ENCODE results near the gene GPR21. TPM values are rescaled to one million over a fixed set of nuclear protein-coding genes. Genes with fewer than 3 reads are reported as not detected.

GPR21 gene
- total and polyA plus RNA-seq, 2 of the 13 experiments (the other 11 are each of a cell fraction or from before 2014, with no cell fraction given): 0.29 to 0.32 TPM

DNA sequence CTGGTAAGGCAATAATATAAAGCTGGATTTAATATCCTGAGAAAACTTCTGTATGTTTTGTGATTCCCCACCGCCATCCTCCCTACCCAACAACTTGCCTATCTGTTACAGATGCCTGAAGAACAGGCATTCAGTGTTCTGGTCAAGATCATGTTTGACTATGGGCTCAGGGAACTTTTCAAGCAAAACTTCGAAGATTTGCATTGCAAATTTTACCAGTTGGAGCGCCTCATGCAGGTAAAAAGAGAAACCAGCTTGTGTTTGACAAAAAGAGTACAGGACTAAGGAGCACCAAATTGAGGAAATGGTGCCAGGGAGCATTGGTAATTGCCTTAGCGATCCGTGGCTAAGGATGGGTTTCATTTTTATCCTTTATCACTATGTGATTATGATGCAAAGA is 40.0 kb downstream of the GPR21 start:
- 92% methylated on average over 5 of the region's 5 CpGs for WGBS (ENCODE audit: low lambda C conversion rate)
- Histone ChIP-seq H3K4me2 (ENCODE audit: low read depth, low read length) (no peak overlapping the region), H3K27me3 (ENCODE audit: control insufficient read depth in 1 of 2, insufficient read depth in 2 of 2, low read length in 2 of 2) (no peaks in the 10 kb centered on the region), H4K20me1 (ENCODE audit: insufficient read depth, low read length) (no peaks in the 10 kb centered on the region), H3K36me3 (replicated peaks in 1 of 2; ENCODE audit: control insufficient read depth in 1 of 2, insufficient read depth in 2 of 2, low read length in 2 of 2) (peaks cover 2 to 46% of the 10 kb centered on the region in 2 experiments; a peak in 4 of 5 replicates), H3K79me2 (ENCODE audit: insufficient read depth, low read length) (no peaks in the 10 kb centered on the region), H3K4me3 (replicated peaks in 1 of 3; ENCODE audit: insufficient read depth in 1 of 3, low read depth in 2 of 3, low read length in 3 of 3) (no peak overlapping the region), H3K27ac (ENCODE audit: extremely low read length, insufficient read depth, low read length) (no peak overlapping the region), H3K9ac (ENCODE audit: insufficient read depth, low read depth, low read length) (no peak overlapping the region), H3K4me1 (ENCODE audit: insufficient read depth, low read length) (no peaks in the 10 kb centered on the region), H3K9me3 (ENCODE audit: low read length) (no peaks in the 10 kb centered on the region), H2AFZ (ENCODE audit: low read length) (no peak overlapping the region)
- no peak for FAIRE-seq
- ChIA-PET CTCF (ENCODE audit: low intra/inter-chr PET ratio, low total read pairs) (no interaction called here), POLR2A (no interaction called here)
- DNase-seq (ENCODE audit: low spot score): no peak
- no TSS peak for BruUV-seq (replicated peaks)
- ATAC-seq: no peak
- intact Hi-C loops (cut with micrococcal nuclease; ENCODE audit: unreplicated experiment) (no loop called here), in situ Hi-C loops (cut with HindIII; ENCODE audit: extremely low pct_ligation_motif_present, low pct_unique_long_range_greater_than_20kb) (no loop called here)
- TF ChIP-seq FLYWCH1 (CRISPR knock-in tag; IDR thresholded peaks at IDR 0.05) (no peak), NCOR1 (IDR thresholded peaks at IDR 0.05; ENCODE audit: borderline replicate concordance, low read length) (no peak), ZNF709 (CRISPR knock-in tag; IDR thresholded peaks at IDR 0.05) (no peak), ZNF777 (CRISPR knock-in tag; IDR thresholded peaks at IDR 0.05) (no peak), ZNF33B (CRISPR knock-in tag; IDR thresholded peaks at IDR 0.05) (no peak), RAD51 (IDR thresholded peaks at IDR 0.05; ENCODE audit: borderline replicate concordance) (no peak), EHMT2 (IDR thresholded peaks at IDR 0.05; ENCODE audit: borderline replicate concordance, low read depth, low read length) (no peak), KLF11 (CRISPR knock-in tag; IDR thresholded peaks at IDR 0.05) (no peak), CAMTA2 (CRISPR knock-in tag; IDR thresholded peaks at IDR 0.05; ENCODE audit: borderline replicate concordance) (no peak), CHD4 (IDR thresholded peaks at IDR 0.05; ENCODE audit: borderline replicate concordance, low read length) (no peak), TCF7L2 (IDR thresholded peaks at IDR 0.05; ENCODE audit: low read depth, low read length) (no peak), TBL1XR1 (IDR thresholded peaks at IDR 0.05; ENCODE audit: borderline replicate concordance, low read length, partially characterized antibody) (no peak)
- TF ChIP-seq, protein P1, sequence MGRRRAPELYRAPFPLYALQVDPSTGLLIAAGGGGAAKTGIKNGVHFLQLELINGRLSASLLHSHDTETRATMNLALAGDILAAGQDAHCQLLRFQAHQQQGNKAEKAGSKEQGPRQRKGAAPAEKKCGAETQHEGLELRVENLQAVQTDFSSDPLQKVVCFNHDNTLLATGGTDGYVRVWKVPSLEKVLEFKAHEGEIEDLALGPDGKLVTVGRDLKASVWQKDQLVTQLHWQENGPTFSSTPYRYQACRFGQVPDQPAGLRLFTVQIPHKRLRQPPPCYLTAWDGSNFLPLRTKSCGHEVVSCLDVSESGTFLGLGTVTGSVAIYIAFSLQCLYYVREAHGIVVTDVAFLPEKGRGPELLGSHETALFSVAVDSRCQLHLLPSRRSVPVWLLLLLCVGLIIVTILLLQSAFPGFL (CRISPR knock-in tag; IDR thresholded peaks at IDR 0.05): no peak
- TF ChIP-seq, protein P2, sequence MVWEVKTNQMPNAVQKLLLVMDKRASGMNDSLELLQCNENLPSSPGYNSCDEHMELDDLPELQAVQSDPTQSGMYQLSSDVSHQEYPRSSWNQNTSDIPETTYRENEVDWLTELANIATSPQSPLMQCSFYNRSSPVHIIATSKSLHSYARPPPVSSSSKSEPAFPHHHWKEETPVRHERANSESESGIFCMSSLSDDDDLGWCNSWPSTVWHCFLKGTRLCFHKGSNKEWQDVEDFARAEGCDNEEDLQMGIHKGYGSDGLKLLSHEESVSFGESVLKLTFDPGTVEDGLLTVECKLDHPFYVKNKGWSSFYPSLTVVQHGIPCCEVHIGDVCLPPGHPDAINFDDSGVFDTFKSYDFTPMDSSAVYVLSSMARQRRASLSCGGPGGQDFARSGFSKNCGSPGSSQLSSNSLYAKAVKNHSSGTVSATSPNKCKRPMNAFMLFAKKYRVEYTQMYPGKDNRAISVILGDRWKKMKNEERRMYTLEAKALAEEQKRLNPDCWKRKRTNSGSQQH (CRISPR knock-in tag; IDR thresholded peaks at IDR 0.05; ENCODE audit: low read depth): no peak
- TF ChIP-seq, protein P3, sequence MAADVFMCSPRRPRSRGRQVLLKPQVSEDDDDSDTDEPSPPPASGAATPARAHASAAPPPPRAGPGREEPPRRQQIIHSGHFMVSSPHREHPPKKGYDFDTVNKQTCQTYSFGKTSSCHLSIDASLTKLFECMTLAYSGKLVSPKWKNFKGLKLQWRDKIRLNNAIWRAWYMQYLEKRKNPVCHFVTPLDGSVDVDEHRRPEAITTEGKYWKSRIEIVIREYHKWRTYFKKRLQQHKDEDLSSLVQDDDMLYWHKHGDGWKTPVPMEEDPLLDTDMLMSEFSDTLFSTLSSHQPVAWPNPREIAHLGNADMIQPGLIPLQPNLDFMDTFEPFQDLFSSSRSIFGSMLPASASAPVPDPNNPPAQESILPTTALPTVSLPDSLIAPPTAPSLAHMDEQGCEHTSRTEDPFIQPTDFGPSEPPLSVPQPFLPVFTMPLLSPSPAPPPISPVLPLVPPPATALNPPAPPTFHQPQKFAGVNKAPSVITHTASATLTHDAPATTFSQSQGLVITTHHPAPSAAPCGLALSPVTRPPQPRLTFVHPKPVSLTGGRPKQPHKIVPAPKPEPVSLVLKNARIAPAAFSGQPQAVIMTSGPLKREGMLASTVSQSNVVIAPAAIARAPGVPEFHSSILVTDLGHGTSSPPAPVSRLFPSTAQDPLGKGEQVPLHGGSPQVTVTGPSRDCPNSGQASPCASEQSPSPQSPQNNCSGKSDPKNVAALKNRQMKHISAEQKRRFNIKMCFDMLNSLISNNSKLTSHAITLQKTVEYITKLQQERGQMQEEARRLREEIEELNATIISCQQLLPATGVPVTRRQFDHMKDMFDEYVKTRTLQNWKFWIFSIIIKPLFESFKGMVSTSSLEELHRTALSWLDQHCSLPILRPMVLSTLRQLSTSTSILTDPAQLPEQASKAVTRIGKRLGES (CRISPR knock-in tag; IDR thresholded peaks at IDR 0.05; ENCODE audit: borderline replicate concordance): no peak
